Endothelial cell of umbilical vein (primary cell): Measurements from ENCODE around the gene DQX1. TPM values are rescaled to one million over a fixed set of nuclear protein-coding genes. Genes with fewer than 3 reads are reported as not detected.

Experiments used
- BruUV-seq: library from RNA; stranded (reverse); fragments of 400-500 nt; replicated peaks from 2 replicates; lab custom pipeline; 2021; lab: Mats Ljungman, UMichigan
- CTCF ChIA-PET: fragments of 300-600, 350-600 bp; sonication (Branson Sonifier 250); formaldehyde crosslinking; loops from one replicate; lab custom pipeline; 2021; ENCODE audit warnings: antibody characterized with exemption, inconsistent platforms; lab: Charles Lee
- POLR2A ChIA-PET: fragments of 300-600, 350-600 bp; sonication (Branson Sonifier 250); formaldehyde crosslinking; loops from one replicate; lab custom pipeline; 2021; ENCODE audit warnings: antibody characterized with exemption, inconsistent platforms; lab: Charles Lee
- DNase-seq: peaks from one replicate; pipeline ENCODE4 v3.0.0-alpha.2; 2011; ENCODE audit warnings: low read depth, low spot score
- FAIRE-seq: peaks from 2 replicates; lab custom pipeline; 2011; peaks lifted over from hg19 to GRCh38; lab: Jason Lieb, UNC
- H2AFZ ChIP-seq: 2 replicates; pipeline ENCODE4 v1.6.0; 2012; ENCODE audit warnings: low read depth, low read length, control low read depth, inconsistent platforms
- H3K27ac ChIP-seq: 2 replicates; pipeline ENCODE4 v1.5.1; 2011; ENCODE audit warnings: low read depth, mild to moderate bottlenecking, control low read depth, low read length, moderate library complexity; ENCODE audit not compliant: insufficient read depth
- H3K27me3 ChIP-seq, 2 experiments: 2 replicates each; pipeline versions ENCODE4 v1.6.0 to v1.6.1; 2011; ENCODE audit warnings: low read length in 2 of 2, mixed read lengths in 1 of 2; ENCODE audit not compliant: control insufficient read depth in 2 of 2, insufficient read depth in 2 of 2
- H3K36me3 ChIP-seq, 2 experiments: 2 replicates in 1 of 2; 3 replicates in 1 of 2; pipeline ENCODE4 v1.5.1; 2011; ENCODE audit warnings: low read length in 2 of 2, mild to moderate bottlenecking in 1 of 2, moderate library complexity in 1 of 2; ENCODE audit not compliant: control insufficient read depth in 2 of 2, insufficient read depth in 2 of 2; ENCODE audit errors: extremely low read depth in 1 of 2
- H3K4me1 ChIP-seq: 3 replicates; pipeline ENCODE4 v1.5.1; 2011; ENCODE audit warnings: mild to moderate bottlenecking, low read length; ENCODE audit not compliant: control insufficient read depth, insufficient read depth; ENCODE audit errors: extremely low read depth
- H3K4me2 ChIP-seq: 2 replicates; pipeline ENCODE4 v1.6.1; 2011; ENCODE audit warnings: low read length, control low read depth, mixed read lengths; ENCODE audit not compliant: insufficient read depth
- H3K4me3 ChIP-seq, 3 experiments: fragments of 200-600 bp in 1 of 3; sonication (generic), shearing (Covaris generic) in 1 of 3; replicated peaks in 1 of 3; 2 replicates each; pipeline ENCODE4 v1.5.1; 2011 to 2016; ENCODE audit warnings: control low read depth in 3 of 3, low read length in 3 of 3, mild to moderate bottlenecking in 2 of 3, inconsistent platforms in 1 of 3, low read depth in 1 of 3, moderate library complexity in 1 of 3; ENCODE audit not compliant: insufficient read depth in 1 of 3
- H3K79me2 ChIP-seq: 2 replicates; pipeline ENCODE4 v1.6.0; 2012; ENCODE audit warnings: low read length, inconsistent platforms; ENCODE audit not compliant: control insufficient read depth, insufficient read depth
- H3K9ac ChIP-seq: replicated peaks from 2 replicates; pipeline ENCODE3; 2011; ENCODE audit warnings: low read length, control low read depth; ENCODE audit not compliant: insufficient read depth; ENCODE audit errors: extremely low read depth
- H3K9me1 ChIP-seq: replicated peaks from 3 replicates; pipeline ENCODE4 v1.6.0; 2011; ENCODE audit warnings: mild to moderate bottlenecking, low read length; ENCODE audit not compliant: control insufficient read depth, insufficient read depth; ENCODE audit errors: extremely low read depth
- H3K9me3 ChIP-seq: replicated peaks from 2 replicates; pipeline ENCODE4 v1.5.1; 2012; ENCODE audit warnings: low read length, inconsistent platforms; ENCODE audit not compliant: control insufficient read depth, insufficient read depth
- H4K20me1 ChIP-seq: replicated peaks from 2 replicates; pipeline ENCODE3; 2011; ENCODE audit warnings: mild to moderate bottlenecking, low read length; ENCODE audit not compliant: control insufficient read depth, insufficient read depth; ENCODE audit errors: extremely low read depth
- CTCF ChIP-seq, 2 donors: IDR thresholded peaks; 1 replicate in 1 of 2; 2 replicates in 1 of 2; pipeline ENCODE4 v1.5.1; 2011; ENCODE audit warnings: low read length in 2 of 2, mild to moderate bottlenecking in 2 of 2, moderate library complexity in 2 of 2, control low read depth in 1 of 2, inconsistent platforms in 1 of 2, low read depth in 1 of 2; ENCODE audit not compliant: insufficient read depth in 1 of 2; ENCODE audit errors: extremely low read depth in 1 of 2
- EZH2 ChIP-seq: IDR thresholded peaks from 2 replicates; pipeline ENCODE4 v1.6.1; 2012; ENCODE audit warnings: borderline replicate concordance, low read depth, mild to moderate bottlenecking, moderate library complexity, low read length, inconsistent platforms; ENCODE audit not compliant: severe bottlenecking
- FOS ChIP-seq: IDR thresholded peaks from 2 replicates; pipeline ENCODE4 v1.6.1; 2011; ENCODE audit warnings: mild to moderate bottlenecking, low read length, moderate library complexity, borderline replicate concordance; ENCODE audit not compliant: insufficient read depth
- GATA2 ChIP-seq: IDR thresholded peaks from 2 replicates; pipeline ENCODE4 v1.7.0; 2011; ENCODE audit warnings: low read depth, mild to moderate bottlenecking, moderate library complexity, mixed read lengths, low read length; ENCODE audit not compliant: insufficient read length, insufficient read depth
- JUN ChIP-seq: IDR thresholded peaks from 2 replicates; pipeline ENCODE4 v1.6.1; 2011; ENCODE audit warnings: borderline replicate concordance, low read depth; ENCODE audit not compliant: insufficient read length, insufficient read depth
- MAX ChIP-seq: IDR thresholded peaks from 2 replicates; pipeline ENCODE4 v1.6.1; 2011; ENCODE audit not compliant: insufficient read depth, insufficient read length
- MYC ChIP-seq: IDR thresholded peaks from one replicate; pipeline ENCODE4 v1.6.1; 2011; ENCODE audit warnings: mild to moderate bottlenecking, low read depth, low read length
- POLR2A ChIP-seq: IDR thresholded peaks from 2 replicates; pipeline ENCODE4 v1.6.1; 2012; ENCODE audit warnings: low read depth, mild to moderate bottlenecking, control low read depth, low read length
- POLR2AphosphoS5 ChIP-seq: IDR thresholded peaks from 2 replicates; pipeline ENCODE4 v1.6.1; 2012; ENCODE audit warnings: low read depth, mild to moderate bottlenecking, control low read depth, low read length, moderate library complexity; ENCODE audit not compliant: insufficient read depth
- dilution Hi-C: fragments of 300-500 bp; cut with MboI; formaldehyde crosslinking; loops from one replicate; pipeline ENCODE4 v1.15.0; 2019; ENCODE audit warnings: low sequenced_read_pairs; ENCODE audit not compliant: extremely low pct_ligation_motif_present
- intact Hi-C: fragments of 100-400 bp; cut with micrococcal nuclease; formaldehyde crosslinking; loops from one replicate; pipeline ENCODE4 v1.10.0; 2022
- polyA plus RNA-seq, 4 experiments: library from polyadenylated mRNA; depleted of rRNA in 3 of 4; stranded (reverse) in 3 of 4; unstranded in 1 of 4; fragments of >200 nt; gene quantifications; 2 replicates each; pipeline versions ENCODE4 v1.2.1 to v1.2.3, GENCODE V29; 2011 to 2012; ENCODE audit warnings: missing spikeins in 1 of 4
- total RNA-seq: library from RNA; stranded (reverse); gene quantifications from 2 replicates; pipeline ENCODE4 v1.2.3, GENCODE V29; 2021

The DQX1 gene
- total and polyA plus RNA-seq, 2 donors (not counting 3 experiments of a cell fraction or from before 2014, with no cell fraction given), result 0.06 to 0.44 TPM

- Histone ChIP-seq H3K9me3 (no peaks in the 10 kb centered on the region), H3K27ac (no peak overlapping the region), H2AFZ (peak overlapping the region; percentile 94), H3K4me3 (peak overlapping the region; percentile 42 to 84 (median 66)), H3K9me1 (no peaks in the 10 kb centered on the region), H3K4me2 (peak overlapping the region; percentile 82), H3K9ac (peak overlapping the region; percentile 55), H3K4me1 (peaks cover 14% of the 10 kb centered on the region), H4K20me1 (no peaks in the 10 kb centered on the region), H3K79me2 (no peaks in the 10 kb centered on the region), H3K27me3 (peaks cover 12 to 24% of the 10 kb centered on the region in 2 experiments), H3K36me3 (no peaks in the 10 kb centered on the region)
- ChIA-PET POLR2A (no interaction called here), CTCF (no interaction called here)
- peak; percentile 23 for TF ChIP-seq EZH2
- no peak for TF ChIP-seq JUN
- no peak for TF ChIP-seq MYC
- TF ChIP-seq FOS, result no peak
- TF ChIP-seq POLR2AphosphoS5, result no peak
- no peak for TF ChIP-seq CTCF (IDR thresholded peaks at IDR 0.05; ENCODE audit: extremely low read depth in 1 of 2, insufficient read depth in 1 of 2, low read depth in 1 of 2, low read length in 2 of 2)
- peak; percentile 62 for TF ChIP-seq POLR2A
- no peak for TF ChIP-seq GATA2
- no peak for TF ChIP-seq MAX
- DNase-seq, result peak; percentile 32
- FAIRE-seq, result peak; percentile 72
- TSS peak; percentile 72 for BruUV-seq
- dilution Hi-C loops (no loop called here), intact Hi-C loops (loop anchor here (1.0 kb wide), 2 partner anchors 20 to 67 kb away; partner anchors contain the start of genes AUP1, CCDC142 and HTRA2)
Observed at GRCh38 chr2:74548900-74549826, 23.1 kb upstream of the DQX1 start.
